Endometrial microvascular endothelial cells (primary cell): ENCODE results near the gene PRPS2. TPM values are rescaled to one million over a fixed set of nuclear protein-coding genes. Genes with fewer than 3 reads are reported as not detected.

Experiments
- total RNA-seq: library from RNA; depleted of rRNA; stranded (reverse); fragments of >200 nt; gene quantifications from one replicate; pipeline ENCODE4 v1.2.3, GENCODE V29; 2015; ENCODE audit errors: inconsistent ontology term

PRPS2 gene
- total RNA-seq, 1 donor from 2014 or later = 35.0 TPM

Other genes starting within 250 kb of the PRPS2 start
- gene TLR7, start 75.7 kb downstream of the PRPS2 start, total RNA-seq = not detected
- not detected for gene TLR8, start 115.2 kb downstream of the PRPS2 start, total RNA-seq
- gene TMSB4X, start 183.7 kb downstream of the PRPS2 start, total RNA-seq = 5,249 TPM